Measurements from ENCODE around the gene NAP1L1. TPM values are rescaled to one million over a fixed set of nuclear protein-coding genes. Genes with fewer than 3 reads are reported as not detected.
"Not testable (repeated sequence)": the region's sequence is repeated elsewhere in the genome, so short reads cannot be mapped to it uniquely, and the experiment has no call there.

The NAP1L1 gene
- total RNA-seq, 2 experiments from 2014 or later, result 1,078 to 1,092 TPM

DNA sequence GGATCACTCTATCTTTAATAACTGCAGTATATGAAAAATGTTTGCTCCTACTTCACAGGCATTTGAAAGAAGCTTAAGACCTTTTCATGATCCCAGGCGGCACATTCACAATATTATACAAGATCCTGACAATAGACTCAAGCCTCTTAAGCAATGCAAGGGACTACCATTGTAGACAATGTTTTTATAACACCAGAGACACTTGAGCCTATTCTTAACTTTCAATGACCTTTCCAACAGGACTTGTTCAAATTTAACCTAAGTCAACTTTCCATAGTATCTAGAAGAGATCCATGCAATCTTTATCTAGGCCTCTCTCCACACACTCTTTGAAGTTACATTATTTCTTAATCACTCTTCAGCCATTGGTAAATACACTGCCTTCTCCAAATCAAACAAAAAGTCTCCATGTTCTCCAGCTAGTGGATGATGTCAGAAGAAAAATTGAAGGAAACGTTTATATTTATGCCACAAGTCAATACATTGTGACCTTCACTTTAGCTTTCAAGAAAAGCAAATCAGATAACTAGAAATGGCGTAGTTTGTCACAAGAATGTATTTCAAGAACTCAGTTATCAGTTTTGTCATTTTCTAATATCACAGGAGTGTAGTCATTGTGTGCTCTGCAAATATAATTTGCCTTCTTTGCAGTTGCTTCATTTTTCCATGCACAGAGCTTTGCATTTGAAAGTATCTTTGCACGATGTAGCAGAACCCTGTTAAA is 94.1 kb downstream of the NAP1L1 start:
- H3K9me3 Mint-ChIP-seq, result peaks cover 10% of the 10 kb centered on the region
- H3K27ac Mint-ChIP-seq, result no peak overlapping the region
- intact Hi-C loops (cut with micrococcal nuclease), result no loop called here
- no peak overlapping the region for H3K4me3 Mint-ChIP-seq
- peaks cover 3% of the 10 kb centered on the region for H3K27me3 Mint-ChIP-seq (ENCODE audit: low read depth)
- CTCF ChIA-PET, result interaction anchor here (0.7 kb wide), 1 partner anchor 25 kb away, joined by 6 read pairs; no protein-coding TSS in a partner anchor
- H3K36me3 Mint-ChIP-seq (ENCODE audit: low read depth), result peaks cover 2% of the 10 kb centered on the region
- peaks cover 29% of the 10 kb centered on the region for H3K4me1 Mint-ChIP-seq (ENCODE audit: low read depth)
- no peak for DNase-seq

DNA sequence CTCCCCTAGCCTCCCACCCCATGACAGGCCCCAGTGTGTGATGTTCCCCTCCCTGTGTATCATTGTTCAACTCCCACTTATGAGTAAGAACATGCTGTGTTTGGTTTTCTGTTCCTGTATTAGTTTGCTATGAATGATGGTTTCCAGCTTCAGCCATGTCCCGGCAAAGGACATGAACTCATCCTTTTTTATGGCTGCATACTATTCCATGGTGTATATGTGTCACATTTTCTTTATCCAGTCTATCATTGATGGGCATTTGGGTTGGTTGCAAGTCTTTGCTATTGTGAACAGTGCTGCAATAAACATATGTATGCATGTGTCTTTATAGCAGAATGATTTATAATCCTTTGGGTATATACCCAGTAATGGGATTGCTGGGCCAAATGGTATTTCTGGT is 96.8 kb downstream of the NAP1L1 start:
- Mint-ChIP-seq H3K9me3 (peaks cover 10% of the 10 kb centered on the region), H3K4me1 (ENCODE audit: low read depth) (peaks cover 28% of the 10 kb centered on the region)
- intact Hi-C loops (cut with micrococcal nuclease); CTCF ChIA-PET; H3K27ac Mint-ChIP-seq; H3K27me3 Mint-ChIP-seq (ENCODE audit: low read depth); H3K36me3 Mint-ChIP-seq (ENCODE audit: low read depth); DNase-seq; H3K4me3 Mint-ChIP-seq: not testable (repeated sequence)

Other genes starting within 250 kb of the NAP1L1 start
- 1 to 10 TPM; 2.7 to 2.8 TPM for gene PHLDA1, start 52.9 kb downstream of the NAP1L1 start, total RNA-seq

All from activated naive CD4-positive, alpha-beta T cell treated with anti-CD3 and anti-CD28 coated beads for 36 hours (primary cell).